WTC11 (cell line): Measurements from ENCODE around the gene PRR33. TPM values are rescaled to one million over a fixed set of nuclear protein-coding genes. Genes with fewer than 3 reads are reported as not detected.

ENCODE experiments used
- ATAC-seq: fragments of 200-7000 bp; cut with Tn5 transposase; 2 replicates; pipeline ENCODE4 v1.10.0; 2021; ENCODE audit warnings: mild to moderate bottlenecking, moderate library complexity
- CTCF ChIA-PET: fragments of 300-600 bp; sonication (Branson Sonifier 250); formaldehyde crosslinking; loops from one replicate; lab custom pipeline; 2021; ENCODE audit warnings: antibody characterized with exemption; lab: Charles Lee
- POLR2A ChIA-PET: fragments of 350-600 bp; sonication (Branson Sonifier 250); formaldehyde crosslinking; loops from one replicate; lab custom pipeline; 2021; ENCODE audit warnings: antibody characterized with exemption; lab: Charles Lee
- DNase-seq: peaks from one replicate; pipeline ENCODE4 v3.0.0; 2021; ENCODE audit warnings: low spot score
- H3K27ac Mint-ChIP-seq: 2 replicates; pipeline ENCODE4 v1.8.0; 2021; ENCODE audit warnings: mixed read lengths
- H3K27me3 Mint-ChIP-seq: 2 replicates; pipeline ENCODE4 v1.8.0; 2021; ENCODE audit warnings: low read depth, mild to moderate bottlenecking, moderate library complexity, mixed read lengths
- H3K36me3 Mint-ChIP-seq: 2 replicates; pipeline ENCODE4 v1.8.0; 2021; ENCODE audit warnings: mixed read lengths
- H3K4me1 Mint-ChIP-seq: 2 replicates; pipeline ENCODE4 v1.8.0; 2022; ENCODE audit warnings: mixed read lengths
- H3K4me3 Mint-ChIP-seq: 2 replicates; pipeline ENCODE4 v1.8.0; 2021; ENCODE audit warnings: mild to moderate bottlenecking, moderate library complexity, mixed read lengths
- H3K9me3 Mint-ChIP-seq: 2 replicates; pipeline ENCODE4 v1.8.0; 2021; ENCODE audit warnings: mixed read lengths
- ESRRA ChIP-seq: sonication (generic); formaldehyde crosslinking; IDR thresholded peaks from 2 replicates; pipeline ENCODE4 v1.8.1; 2022; ENCODE audit warnings: mild to moderate bottlenecking, missing genetic modification reagents, borderline replicate concordance
- ETV6 ChIP-seq: sonication (generic); formaldehyde crosslinking; IDR thresholded peaks from 2 replicates; pipeline ENCODE4 v1.8.1; 2022; ENCODE audit warnings: mild to moderate bottlenecking, missing genetic modification reagents
- FOXP1 ChIP-seq: sonication (generic); formaldehyde crosslinking; IDR thresholded peaks from 2 replicates; pipeline ENCODE4 v1.8.0; 2022; ENCODE audit warnings: missing genetic modification reagents, mild to moderate bottlenecking, moderate library complexity, borderline replicate concordance
- GRHL2 ChIP-seq: fragments of 250-450 bp; sonication (Bioruptor Pico); IDR thresholded peaks from 2 replicates; pipeline ENCODE4 v1.8.0; 2022; ENCODE audit warnings: mild to moderate bottlenecking, moderate library complexity; ENCODE audit not compliant: insufficient replicate concordance, severe bottlenecking
- JUN ChIP-seq: sonication (generic); formaldehyde crosslinking; IDR thresholded peaks from 2 replicates; pipeline ENCODE4 v1.8.0; 2023; ENCODE audit warnings: mild to moderate bottlenecking, missing genetic modification reagents
- NR1H2 ChIP-seq: sonication (generic); formaldehyde crosslinking; IDR thresholded peaks from 2 replicates; pipeline ENCODE4 v1.9.0; 2021; ENCODE audit warnings: mild to moderate bottlenecking, moderate library complexity, missing genetic modification reagents
- RORB ChIP-seq: fragments of 250-450 bp; sonication (Bioruptor Pico); IDR thresholded peaks from 2 replicates; pipeline ENCODE4 v1.9.0; 2021; ENCODE audit warnings: mild to moderate bottlenecking
- SMAD4 ChIP-seq: sonication (generic); formaldehyde crosslinking; IDR thresholded peaks from 2 replicates; pipeline ENCODE4 v1.8.0; 2022; ENCODE audit warnings: mild to moderate bottlenecking, missing genetic modification reagents
- ZNF232 ChIP-seq: sonication (generic); formaldehyde crosslinking; IDR thresholded peaks from 2 replicates; pipeline ENCODE4 v1.8.0; 2022; ENCODE audit warnings: mild to moderate bottlenecking, missing genetic modification reagents
- ZNF396 ChIP-seq: fragments of 250-450 bp; sonication (Bioruptor Pico); IDR thresholded peaks from 2 replicates; pipeline ENCODE4 v1.8.0; 2021; ENCODE audit warnings: mild to moderate bottlenecking, moderate library complexity, borderline replicate concordance
- total RNA-seq: library from RNA; stranded (reverse); gene quantifications from 3 replicates; pipeline ENCODE4 v1.2.3, GENCODE V29; 2021
- TF ChIP-seq, protein P1 (sequence below): sonication (generic); formaldehyde crosslinking; IDR thresholded peaks from 2 replicates; pipeline ENCODE4 v1.8.1; 2023; ENCODE audit warnings: mild to moderate bottlenecking, moderate library complexity, missing genetic modification reagents
- TF ChIP-seq, protein P2 (sequence below): fragments of 200-600 bp; IDR thresholded peaks from 2 replicates; pipeline ENCODE4 v1.8.0; 2022; ENCODE audit warnings: antibody characterized with exemption
- TF ChIP-seq, protein P3 (sequence below): sonication (generic); formaldehyde crosslinking; IDR thresholded peaks from 2 replicates; pipeline ENCODE4 v1.8.1; 2022; ENCODE audit warnings: low read depth, missing genetic modification reagents, borderline replicate concordance
- TF ChIP-seq, protein P4 (sequence below): sonication (generic); formaldehyde crosslinking; IDR thresholded peaks from 2 replicates; pipeline ENCODE4 v1.8.0; 2023; ENCODE audit warnings: missing genetic modification reagents, mild to moderate bottlenecking, borderline replicate concordance
- TF ChIP-seq, protein P5 (sequence below): sonication (generic); formaldehyde crosslinking; IDR thresholded peaks from 2 replicates; pipeline ENCODE4 v1.8.0; 2022; ENCODE audit warnings: mild to moderate bottlenecking, missing genetic modification reagents

PRR33 gene
- total RNA-seq, 1 experiment from 2014 or later: not detected

DNA sequence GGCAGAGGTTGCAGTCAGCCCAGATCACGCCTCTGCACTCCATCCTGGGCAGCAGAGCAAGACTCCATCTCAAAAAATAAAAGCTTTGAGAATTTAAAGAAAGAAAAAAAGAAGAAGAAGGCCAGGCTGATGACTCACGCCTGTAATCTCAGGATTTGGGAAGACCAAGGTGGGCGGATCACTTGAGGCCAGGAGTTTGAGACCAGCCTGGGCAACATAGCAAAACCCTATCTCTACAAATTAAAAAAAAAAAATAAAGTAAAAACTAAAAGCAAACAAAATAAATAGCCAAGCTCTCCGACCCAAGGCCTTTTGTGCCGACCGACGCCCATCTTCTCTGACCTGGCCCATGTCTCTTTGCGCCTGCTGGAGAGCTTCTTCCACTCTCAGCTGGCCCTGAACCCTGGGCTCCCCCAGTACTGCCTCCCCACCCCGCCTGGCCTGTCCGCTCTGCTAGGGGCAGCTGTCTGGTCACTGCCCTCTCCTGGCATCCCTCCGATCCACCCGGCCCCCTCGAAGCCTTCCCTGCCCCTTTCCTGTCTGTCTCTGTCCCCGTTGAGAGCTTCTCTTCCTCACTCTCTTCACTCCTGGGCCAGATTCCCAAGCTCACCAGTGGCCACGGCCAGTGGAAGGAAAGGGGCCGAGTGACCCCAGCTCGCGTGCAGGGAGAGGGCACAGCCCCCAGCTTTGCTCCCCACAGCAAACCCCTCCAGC, 43.6 kb downstream of the PRR33 start:
- ChIA-PET CTCF (interaction anchor here (0.6 to 3.6 kb wide), 15 partner anchors 12 to 308 kb away, joined by 3 to 21 read pairs (median 6); partner anchors contain the start of gene SYT8), POLR2A (interaction anchor here (0.5 kb wide), 1 partner anchor 108 kb away, joined by 3 read pairs; no protein-coding TSS in a partner anchor)
- TF ChIP-seq FOXP1 (CRISPR knock-in tag): no peak
- TF ChIP-seq, protein P1, sequence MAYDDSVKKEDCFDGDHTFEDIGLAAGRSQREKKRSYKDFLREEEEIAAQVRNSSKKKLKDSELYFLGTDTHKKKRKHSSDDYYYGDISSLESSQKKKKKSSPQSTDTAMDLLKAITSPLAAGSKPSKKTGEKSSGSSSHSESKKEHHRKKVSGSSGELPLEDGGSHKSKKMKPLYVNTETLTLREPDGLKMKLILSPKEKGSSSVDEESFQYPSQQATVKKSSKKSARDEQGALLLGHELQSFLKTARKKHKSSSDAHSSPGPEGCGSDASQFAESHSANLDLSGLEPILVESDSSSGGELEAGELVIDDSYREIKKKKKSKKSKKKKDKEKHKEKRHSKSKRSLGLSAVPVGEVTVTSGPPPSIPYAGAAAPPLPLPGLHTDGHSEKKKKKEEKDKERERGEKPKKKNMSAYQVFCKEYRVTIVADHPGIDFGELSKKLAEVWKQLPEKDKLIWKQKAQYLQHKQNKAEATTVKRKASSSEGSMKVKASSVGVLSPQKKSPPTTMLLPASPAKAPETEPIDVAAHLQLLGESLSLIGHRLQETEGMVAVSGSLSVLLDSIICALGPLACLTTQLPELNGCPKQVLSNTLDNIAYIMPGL (CRISPR knock-in tag): no peak
- no peak for TF ChIP-seq NR1H2 (CRISPR knock-in tag)
- TF ChIP-seq ZNF232: no peak
- TF ChIP-seq, protein P2, sequence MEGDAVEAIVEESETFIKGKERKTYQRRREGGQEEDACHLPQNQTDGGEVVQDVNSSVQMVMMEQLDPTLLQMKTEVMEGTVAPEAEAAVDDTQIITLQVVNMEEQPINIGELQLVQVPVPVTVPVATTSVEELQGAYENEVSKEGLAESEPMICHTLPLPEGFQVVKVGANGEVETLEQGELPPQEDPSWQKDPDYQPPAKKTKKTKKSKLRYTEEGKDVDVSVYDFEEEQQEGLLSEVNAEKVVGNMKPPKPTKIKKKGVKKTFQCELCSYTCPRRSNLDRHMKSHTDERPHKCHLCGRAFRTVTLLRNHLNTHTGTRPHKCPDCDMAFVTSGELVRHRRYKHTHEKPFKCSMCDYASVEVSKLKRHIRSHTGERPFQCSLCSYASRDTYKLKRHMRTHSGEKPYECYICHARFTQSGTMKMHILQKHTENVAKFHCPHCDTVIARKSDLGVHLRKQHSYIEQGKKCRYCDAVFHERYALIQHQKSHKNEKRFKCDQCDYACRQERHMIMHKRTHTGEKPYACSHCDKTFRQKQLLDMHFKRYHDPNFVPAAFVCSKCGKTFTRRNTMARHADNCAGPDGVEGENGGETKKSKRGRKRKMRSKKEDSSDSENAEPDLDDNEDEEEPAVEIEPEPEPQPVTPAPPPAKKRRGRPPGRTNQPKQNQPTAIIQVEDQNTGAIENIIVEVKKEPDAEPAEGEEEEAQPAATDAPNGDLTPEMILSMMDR: no peak
- no peak for TF ChIP-seq RORB (CRISPR knock-in tag)
- TF ChIP-seq, protein P3, sequence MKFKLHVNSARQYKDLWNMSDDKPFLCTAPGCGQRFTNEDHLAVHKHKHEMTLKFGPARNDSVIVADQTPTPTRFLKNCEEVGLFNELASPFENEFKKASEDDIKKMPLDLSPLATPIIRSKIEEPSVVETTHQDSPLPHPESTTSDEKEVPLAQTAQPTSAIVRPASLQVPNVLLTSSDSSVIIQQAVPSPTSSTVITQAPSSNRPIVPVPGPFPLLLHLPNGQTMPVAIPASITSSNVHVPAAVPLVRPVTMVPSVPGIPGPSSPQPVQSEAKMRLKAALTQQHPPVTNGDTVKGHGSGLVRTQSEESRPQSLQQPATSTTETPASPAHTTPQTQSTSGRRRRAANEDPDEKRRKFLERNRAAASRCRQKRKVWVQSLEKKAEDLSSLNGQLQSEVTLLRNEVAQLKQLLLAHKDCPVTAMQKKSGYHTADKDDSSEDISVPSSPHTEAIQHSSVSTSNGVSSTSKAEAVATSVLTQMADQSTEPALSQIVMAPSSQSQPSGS (CRISPR knock-in tag): no peak
- TF ChIP-seq ESRRA (CRISPR knock-in tag): no peak
- TF ChIP-seq, protein P4, sequence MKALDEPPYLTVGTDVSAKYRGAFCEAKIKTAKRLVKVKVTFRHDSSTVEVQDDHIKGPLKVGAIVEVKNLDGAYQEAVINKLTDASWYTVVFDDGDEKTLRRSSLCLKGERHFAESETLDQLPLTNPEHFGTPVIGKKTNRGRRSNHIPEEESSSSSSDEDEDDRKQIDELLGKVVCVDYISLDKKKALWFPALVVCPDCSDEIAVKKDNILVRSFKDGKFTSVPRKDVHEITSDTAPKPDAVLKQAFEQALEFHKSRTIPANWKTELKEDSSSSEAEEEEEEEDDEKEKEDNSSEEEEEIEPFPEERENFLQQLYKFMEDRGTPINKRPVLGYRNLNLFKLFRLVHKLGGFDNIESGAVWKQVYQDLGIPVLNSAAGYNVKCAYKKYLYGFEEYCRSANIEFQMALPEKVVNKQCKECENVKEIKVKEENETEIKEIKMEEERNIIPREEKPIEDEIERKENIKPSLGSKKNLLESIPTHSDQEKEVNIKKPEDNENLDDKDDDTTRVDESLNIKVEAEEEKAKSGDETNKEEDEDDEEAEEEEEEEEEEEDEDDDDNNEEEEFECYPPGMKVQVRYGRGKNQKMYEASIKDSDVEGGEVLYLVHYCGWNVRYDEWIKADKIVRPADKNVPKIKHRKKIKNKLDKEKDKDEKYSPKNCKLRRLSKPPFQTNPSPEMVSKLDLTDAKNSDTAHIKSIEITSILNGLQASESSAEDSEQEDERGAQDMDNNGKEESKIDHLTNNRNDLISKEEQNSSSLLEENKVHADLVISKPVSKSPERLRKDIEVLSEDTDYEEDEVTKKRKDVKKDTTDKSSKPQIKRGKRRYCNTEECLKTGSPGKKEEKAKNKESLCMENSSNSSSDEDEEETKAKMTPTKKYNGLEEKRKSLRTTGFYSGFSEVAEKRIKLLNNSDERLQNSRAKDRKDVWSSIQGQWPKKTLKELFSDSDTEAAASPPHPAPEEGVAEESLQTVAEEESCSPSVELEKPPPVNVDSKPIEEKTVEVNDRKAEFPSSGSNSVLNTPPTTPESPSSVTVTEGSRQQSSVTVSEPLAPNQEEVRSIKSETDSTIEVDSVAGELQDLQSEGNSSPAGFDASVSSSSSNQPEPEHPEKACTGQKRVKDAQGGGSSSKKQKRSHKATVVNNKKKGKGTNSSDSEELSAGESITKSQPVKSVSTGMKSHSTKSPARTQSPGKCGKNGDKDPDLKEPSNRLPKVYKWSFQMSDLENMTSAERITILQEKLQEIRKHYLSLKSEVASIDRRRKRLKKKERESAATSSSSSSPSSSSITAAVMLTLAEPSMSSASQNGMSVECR (CRISPR knock-in tag): no peak
- TF ChIP-seq ETV6 (CRISPR knock-in tag): no peak
- no peak for TF ChIP-seq JUN
- TF ChIP-seq, protein P5, sequence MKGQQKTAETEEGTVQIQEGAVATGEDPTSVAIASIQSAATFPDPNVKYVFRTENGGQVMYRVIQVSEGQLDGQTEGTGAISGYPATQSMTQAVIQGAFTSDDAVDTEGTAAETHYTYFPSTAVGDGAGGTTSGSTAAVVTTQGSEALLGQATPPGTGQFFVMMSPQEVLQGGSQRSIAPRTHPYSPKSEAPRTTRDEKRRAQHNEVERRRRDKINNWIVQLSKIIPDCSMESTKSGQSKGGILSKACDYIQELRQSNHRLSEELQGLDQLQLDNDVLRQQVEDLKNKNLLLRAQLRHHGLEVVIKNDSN: no peak
- no peak for TF ChIP-seq ZNF396
- TF ChIP-seq SMAD4 (CRISPR knock-in tag): no peak
- TF ChIP-seq GRHL2: no peak
- no peak for ATAC-seq
- no peaks in the 10 kb centered on the region for H3K4me1 Mint-ChIP-seq
- no peaks in the 10 kb centered on the region for H3K9me3 Mint-ChIP-seq
- H3K36me3 Mint-ChIP-seq: no peaks in the 10 kb centered on the region
- no peak for DNase-seq
- no peak overlapping the region for H3K27ac Mint-ChIP-seq
- H3K4me3 Mint-ChIP-seq: no peak overlapping the region
- H3K27me3 Mint-ChIP-seq: peaks cover 2% of the 10 kb centered on the region; the same call in 1 of the 2 replicates
